ENCODE measurements around the gene VEZT.

VEZT gene, protein sequence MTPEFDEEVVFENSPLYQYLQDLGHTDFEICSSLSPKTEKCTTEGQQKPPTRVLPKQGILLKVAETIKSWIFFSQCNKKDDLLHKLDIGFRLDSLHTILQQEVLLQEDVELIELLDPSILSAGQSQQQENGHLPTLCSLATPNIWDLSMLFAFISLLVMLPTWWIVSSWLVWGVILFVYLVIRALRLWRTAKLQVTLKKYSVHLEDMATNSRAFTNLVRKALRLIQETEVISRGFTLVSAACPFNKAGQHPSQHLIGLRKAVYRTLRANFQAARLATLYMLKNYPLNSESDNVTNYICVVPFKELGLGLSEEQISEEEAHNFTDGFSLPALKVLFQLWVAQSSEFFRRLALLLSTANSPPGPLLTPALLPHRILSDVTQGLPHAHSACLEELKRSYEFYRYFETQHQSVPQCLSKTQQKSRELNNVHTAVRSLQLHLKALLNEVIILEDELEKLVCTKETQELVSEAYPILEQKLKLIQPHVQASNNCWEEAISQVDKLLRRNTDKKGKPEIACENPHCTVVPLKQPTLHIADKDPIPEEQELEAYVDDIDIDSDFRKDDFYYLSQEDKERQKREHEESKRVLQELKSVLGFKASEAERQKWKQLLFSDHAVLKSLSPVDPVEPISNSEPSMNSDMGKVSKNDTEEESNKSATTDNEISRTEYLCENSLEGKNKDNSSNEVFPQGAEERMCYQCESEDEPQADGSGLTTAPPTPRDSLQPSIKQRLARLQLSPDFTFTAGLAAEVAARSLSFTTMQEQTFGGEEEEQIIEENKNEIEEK

DNA sequence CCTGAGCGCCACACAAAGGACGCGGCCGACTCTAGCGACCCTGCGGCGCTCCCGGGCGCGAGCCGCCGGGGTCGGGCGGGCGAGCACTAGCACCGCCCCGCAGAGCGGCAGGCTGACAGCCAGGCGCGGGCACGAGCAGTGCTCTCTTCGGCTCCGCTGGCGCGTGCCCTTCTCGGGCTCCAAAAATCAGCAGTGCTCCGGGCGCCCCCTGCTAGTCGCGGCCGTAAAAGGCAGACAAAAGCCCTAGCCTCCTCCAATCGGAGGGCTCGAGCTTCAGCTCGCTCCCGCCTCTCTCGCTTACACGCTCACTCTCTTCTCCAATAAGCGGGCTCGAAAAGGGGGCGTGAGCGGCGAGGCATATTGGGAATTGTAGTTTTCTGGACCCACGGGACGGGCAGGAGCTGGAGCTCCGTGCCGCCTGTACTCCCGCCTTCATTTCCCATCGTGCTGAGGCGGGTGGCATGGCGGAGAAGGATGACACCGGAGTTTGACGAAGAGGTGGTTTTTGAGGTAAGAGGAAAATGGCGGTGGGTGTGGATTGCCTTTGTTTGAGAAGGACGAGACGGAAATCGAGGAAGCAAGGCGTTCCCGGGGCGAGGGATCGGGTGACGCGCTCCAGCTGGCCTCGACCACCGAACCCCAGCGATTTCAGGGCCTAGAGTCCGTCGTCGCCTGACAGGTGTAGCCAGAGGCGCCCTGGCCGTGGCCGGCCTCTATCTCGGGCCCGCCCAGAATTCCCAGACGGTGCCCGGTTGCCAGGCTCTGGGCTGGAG, at the start of gene VEZT, which contains the start of gene FGD6:
TSS of gene VEZT (plus strand) at position 431 of the 773 bp plus-strand sequence. CDS start at position 475, 44 bp downstream.
TSS of gene FGD6 (minus strand) at position 91 of the 773 bp plus-strand sequence. CDS start 227 bp downstream, outside the sequence.
- H3K36me3 ChIP-seq (ENCODE audit: control insufficient read depth, insufficient read depth, low read length, severe bottlenecking): no peaks in the 10 kb centered on the region
- peak within 1 kb of the TSS; percentile 100 for H3K4me3 ChIP-seq (ENCODE audit: low read length)
- peak; percentile 100 for DNase-seq (ENCODE audit: low read depth)
- H3K27me3 ChIP-seq (replicated peaks; ENCODE audit: control insufficient read depth, insufficient read depth, low read length): no peaks in the 10 kb centered on the region
- peak within 1 kb of the TSS; percentile 99 for H3K9ac ChIP-seq (ENCODE audit: low read length)
- no peaks in the 10 kb centered on the region for H3K9me3 ChIP-seq (ENCODE audit: control insufficient read depth, low read length)
- H3K4me1 ChIP-seq (ENCODE audit: control insufficient read depth, insufficient read depth, low read length): peaks cover 22% of the 10 kb centered on the region

DNA sequence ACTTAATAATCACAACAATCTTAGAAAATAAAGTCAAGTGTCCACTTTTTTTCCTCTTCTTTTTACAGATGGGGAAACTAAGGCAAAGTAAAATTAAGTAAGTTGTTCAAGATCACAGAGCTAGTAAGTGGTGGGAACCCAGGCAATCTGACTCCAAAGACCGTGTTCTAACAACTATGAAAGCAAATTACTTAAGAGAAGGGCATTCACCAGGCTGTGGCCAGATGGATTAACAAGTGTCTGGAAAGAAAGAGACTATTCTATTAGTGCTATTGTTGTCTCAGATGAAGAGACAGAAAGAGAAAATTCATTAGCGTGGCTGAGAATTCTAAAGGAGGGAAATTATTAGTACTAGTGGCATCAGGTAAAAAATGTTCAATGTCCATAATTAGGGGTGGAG, 48.9 kb upstream of the VEZT start:
- no peak overlapping the region for H3K9ac ChIP-seq (ENCODE audit: low read length)
- no peaks in the 10 kb centered on the region for H3K36me3 ChIP-seq (ENCODE audit: control insufficient read depth, insufficient read depth, low read length, severe bottlenecking)
- no peak overlapping the region for H3K4me3 ChIP-seq (ENCODE audit: low read length)
- no peaks in the 10 kb centered on the region for H3K27me3 ChIP-seq (replicated peaks; ENCODE audit: control insufficient read depth, insufficient read depth, low read length)
- no peak for DNase-seq (ENCODE audit: low read depth)
- H3K9me3 ChIP-seq (ENCODE audit: control insufficient read depth, low read length): no peaks in the 10 kb centered on the region
- H3K4me1 ChIP-seq (ENCODE audit: control insufficient read depth, insufficient read depth, low read length): peaks cover 17% of the 10 kb centered on the region

DNA sequence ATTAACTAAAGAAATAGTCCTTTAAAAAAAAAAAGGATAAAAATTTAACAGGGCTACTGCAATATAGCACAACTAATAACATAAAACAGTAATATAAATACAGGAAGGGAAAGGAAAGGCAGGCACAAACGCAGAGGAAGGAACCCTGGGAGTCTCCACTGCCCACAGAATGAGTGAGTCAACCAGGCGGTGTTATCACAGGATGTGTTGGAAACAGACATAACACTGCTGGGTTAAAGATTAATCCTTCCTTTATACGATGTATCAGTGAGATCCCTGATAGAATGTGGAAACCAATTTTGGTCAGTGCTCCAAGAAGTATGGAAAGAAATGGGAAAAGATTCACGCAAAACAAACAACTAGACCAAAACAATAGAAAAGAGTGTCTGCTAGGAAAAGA, 48.2 kb upstream of the VEZT start:
- no peaks in the 10 kb centered on the region for H3K27me3 ChIP-seq (replicated peaks; ENCODE audit: control insufficient read depth, insufficient read depth, low read length)
- peaks cover 16% of the 10 kb centered on the region for H3K4me1 ChIP-seq (ENCODE audit: control insufficient read depth, insufficient read depth, low read length)
- no peaks in the 10 kb centered on the region for H3K36me3 ChIP-seq (ENCODE audit: control insufficient read depth, insufficient read depth, low read length, severe bottlenecking)
- no peak overlapping the region for H3K4me3 ChIP-seq (ENCODE audit: low read length)
- H3K9ac ChIP-seq (ENCODE audit: low read length): no peak overlapping the region
- H3K9me3 ChIP-seq (ENCODE audit: control insufficient read depth, low read length): no peaks in the 10 kb centered on the region
- peak; percentile 58 for DNase-seq (ENCODE audit: low read depth)

DNA sequence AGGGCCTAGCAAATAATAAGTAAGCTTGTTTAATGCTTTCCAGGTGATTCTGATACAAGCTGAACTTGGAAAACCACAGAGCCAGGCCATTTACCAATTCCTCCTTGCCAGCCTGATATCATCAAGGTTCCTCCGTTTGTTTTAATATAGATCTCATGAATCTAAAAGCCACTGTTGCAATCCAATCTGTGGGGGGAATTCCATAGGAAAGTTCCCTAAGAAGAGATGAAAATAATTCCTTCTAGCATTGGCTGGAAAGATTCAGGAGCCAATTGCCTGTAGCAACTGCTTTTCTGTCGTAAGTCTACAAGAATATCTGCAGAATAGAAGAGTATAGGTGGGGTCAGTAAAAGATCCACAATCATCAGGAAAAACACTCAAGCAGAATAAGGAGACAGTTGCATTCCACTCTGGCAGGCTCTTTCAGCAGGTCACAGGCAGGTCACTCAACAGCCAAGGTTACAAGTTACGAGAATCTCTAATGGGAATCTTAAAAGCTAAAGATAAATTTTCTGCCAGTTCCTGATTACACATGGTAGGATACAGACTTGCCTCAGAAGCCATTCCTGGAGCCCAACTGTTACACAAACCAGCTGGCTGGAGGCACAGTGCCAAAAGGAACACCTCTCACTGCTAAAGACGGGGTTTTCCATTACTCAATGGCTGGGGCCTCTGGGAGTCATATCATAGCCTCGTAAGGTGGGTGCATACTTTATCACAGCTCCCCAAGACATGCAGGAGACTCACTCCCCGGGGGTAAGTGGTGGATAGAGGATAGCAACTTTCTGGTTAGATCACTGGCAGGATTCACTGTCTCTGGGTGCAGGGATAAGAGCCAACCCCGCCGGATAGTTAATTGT, 44.0 kb upstream of the VEZT start:
- peak; percentile 69 for DNase-seq (ENCODE audit: low read depth)
- Histone ChIP-seq H3K4me3 (ENCODE audit: low read length) (no peak overlapping the region), H3K9me3 (ENCODE audit: control insufficient read depth, low read length) (no peaks in the 10 kb centered on the region), H3K9ac (ENCODE audit: low read length) (no peak overlapping the region), H3K36me3 (ENCODE audit: control insufficient read depth, insufficient read depth, low read length, severe bottlenecking) (no peaks in the 10 kb centered on the region), H3K27me3 (replicated peaks; ENCODE audit: control insufficient read depth, insufficient read depth, low read length) (no peaks in the 10 kb centered on the region), H3K4me1 (ENCODE audit: control insufficient read depth, insufficient read depth, low read length) (peaks cover 11% of the 10 kb centered on the region)

DNA sequence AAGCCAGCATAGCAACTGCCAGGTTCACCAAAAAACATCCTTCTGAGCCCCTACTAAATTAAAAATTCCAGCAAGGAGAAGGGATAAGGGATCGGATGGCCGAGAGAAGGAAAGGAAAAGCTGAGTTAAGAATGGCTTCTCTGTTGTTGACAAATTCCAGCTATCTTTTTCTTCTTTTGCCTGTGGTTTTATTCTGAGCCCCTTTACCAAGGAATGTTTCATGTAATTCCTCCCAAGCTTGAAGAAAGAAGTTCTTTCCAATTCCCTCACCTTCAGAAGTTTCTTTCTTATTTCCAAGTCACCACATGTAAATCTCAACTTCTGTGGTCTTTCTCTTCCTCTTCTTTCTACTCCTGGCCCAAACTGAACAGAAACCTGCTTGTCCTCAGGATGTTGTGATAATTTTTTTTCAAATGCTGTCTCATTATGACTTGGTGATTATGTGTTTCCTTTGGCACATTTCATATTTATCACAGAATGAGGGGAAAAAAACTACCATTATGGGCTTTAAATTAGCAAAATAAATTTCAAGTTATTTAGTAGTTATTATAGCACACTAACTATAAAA, 40.3 kb upstream of the VEZT start:
- no peaks in the 10 kb centered on the region for H3K9me3 ChIP-seq (ENCODE audit: control insufficient read depth, low read length)
- peaks cover 11% of the 10 kb centered on the region for H3K4me1 ChIP-seq (ENCODE audit: control insufficient read depth, insufficient read depth, low read length)
- H3K27me3 ChIP-seq (replicated peaks; ENCODE audit: control insufficient read depth, insufficient read depth, low read length): no peaks in the 10 kb centered on the region
- no peak for DNase-seq (ENCODE audit: low read depth)
- no peak overlapping the region for H3K4me3 ChIP-seq (ENCODE audit: low read length)
- no peaks in the 10 kb centered on the region for H3K36me3 ChIP-seq (ENCODE audit: control insufficient read depth, insufficient read depth, low read length, severe bottlenecking)
- H3K9ac ChIP-seq (ENCODE audit: low read length): no peak overlapping the region

DNA sequence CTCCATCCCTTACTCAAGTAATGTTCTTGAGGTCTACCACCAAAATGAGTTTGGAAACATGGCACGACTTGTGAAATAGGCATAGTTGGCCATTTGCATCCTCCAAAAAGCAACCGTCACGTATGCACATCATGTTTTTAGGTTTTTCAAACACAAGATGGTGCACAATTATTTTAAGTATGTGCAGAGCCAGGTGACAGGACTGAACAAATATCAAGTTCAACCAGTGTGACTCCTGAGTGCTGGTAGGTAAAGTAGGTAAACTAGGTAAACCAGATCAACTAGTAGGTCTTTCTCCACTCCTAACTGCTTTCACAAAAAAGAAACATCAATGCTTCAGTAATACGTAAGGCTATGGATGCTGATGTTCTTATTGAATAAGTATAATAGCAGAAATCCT, 39.5 kb upstream of the VEZT start:
- Histone ChIP-seq H3K4me3 (ENCODE audit: low read length) (no peak overlapping the region), H3K27me3 (replicated peaks; ENCODE audit: control insufficient read depth, insufficient read depth, low read length) (no peaks in the 10 kb centered on the region), H3K36me3 (ENCODE audit: control insufficient read depth, insufficient read depth, low read length, severe bottlenecking) (no peaks in the 10 kb centered on the region), H3K4me1 (ENCODE audit: control insufficient read depth, insufficient read depth, low read length) (peaks cover 9% of the 10 kb centered on the region), H3K9ac (ENCODE audit: low read length) (no peak overlapping the region), H3K9me3 (ENCODE audit: control insufficient read depth, low read length) (no peaks in the 10 kb centered on the region)
- no peak for DNase-seq (ENCODE audit: low read depth)

DNA sequence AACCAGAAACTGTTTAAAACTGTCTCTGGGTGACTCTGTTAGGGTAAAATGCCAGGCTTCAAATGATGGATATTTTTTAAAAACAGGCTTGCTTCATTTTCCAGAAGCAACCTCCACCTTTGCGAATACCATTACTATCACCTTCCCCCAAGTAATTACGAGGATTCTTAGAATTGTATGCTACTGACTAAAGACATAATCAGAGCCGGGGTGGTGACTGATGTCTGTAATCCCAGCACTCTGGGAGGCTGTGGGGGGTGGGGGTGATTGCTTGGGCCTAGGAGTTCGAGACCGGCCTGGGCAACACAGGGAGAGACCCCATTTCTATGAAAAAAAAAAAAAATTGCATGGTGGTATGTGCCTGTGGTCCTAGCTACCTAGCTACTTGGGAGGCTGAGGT, 38.6 kb upstream of the VEZT start:
- Histone ChIP-seq H3K27me3 (replicated peaks; ENCODE audit: control insufficient read depth, insufficient read depth, low read length) (no peaks in the 10 kb centered on the region), H3K36me3 (ENCODE audit: control insufficient read depth, insufficient read depth, low read length, severe bottlenecking) (no peaks in the 10 kb centered on the region), H3K4me1 (ENCODE audit: control insufficient read depth, insufficient read depth, low read length) (peaks cover under 1% of the 10 kb centered on the region), H3K9me3 (ENCODE audit: control insufficient read depth, low read length) (no peaks in the 10 kb centered on the region), H3K9ac (ENCODE audit: low read length) (no peak overlapping the region), H3K4me3 (ENCODE audit: low read length) (no peak overlapping the region)
- DNase-seq (ENCODE audit: low read depth): no peak

DNA sequence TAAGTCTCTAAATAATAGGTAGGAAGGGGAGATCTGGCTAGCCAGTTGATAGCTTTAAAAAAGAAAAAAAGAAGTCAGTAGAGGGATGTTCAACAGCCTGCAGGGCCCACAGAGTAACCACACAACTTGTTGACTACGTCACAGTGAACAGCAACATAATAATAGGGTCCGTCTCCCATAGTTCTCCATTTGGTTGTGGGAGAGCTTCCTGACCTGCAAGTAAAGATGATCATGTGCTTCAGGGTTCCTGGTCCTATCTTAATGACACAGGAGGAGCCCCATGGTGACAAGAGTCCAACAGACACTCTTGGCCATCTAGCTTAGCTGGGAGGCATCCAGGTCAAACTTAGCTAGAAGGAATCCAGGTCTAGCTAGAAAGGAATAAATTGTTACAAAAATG, 36.5 kb upstream of the VEZT start:
- H3K9ac ChIP-seq (ENCODE audit: low read length): no peak overlapping the region
- no peaks in the 10 kb centered on the region for H3K4me1 ChIP-seq (ENCODE audit: control insufficient read depth, insufficient read depth, low read length)
- DNase-seq (ENCODE audit: low read depth): no peak
- no peaks in the 10 kb centered on the region for H3K9me3 ChIP-seq (ENCODE audit: control insufficient read depth, low read length)
- H3K27me3 ChIP-seq (replicated peaks; ENCODE audit: control insufficient read depth, insufficient read depth, low read length): no peaks in the 10 kb centered on the region
- H3K36me3 ChIP-seq (ENCODE audit: control insufficient read depth, insufficient read depth, low read length, severe bottlenecking): no peaks in the 10 kb centered on the region
- H3K4me3 ChIP-seq (ENCODE audit: low read length): no peak overlapping the region

DNA sequence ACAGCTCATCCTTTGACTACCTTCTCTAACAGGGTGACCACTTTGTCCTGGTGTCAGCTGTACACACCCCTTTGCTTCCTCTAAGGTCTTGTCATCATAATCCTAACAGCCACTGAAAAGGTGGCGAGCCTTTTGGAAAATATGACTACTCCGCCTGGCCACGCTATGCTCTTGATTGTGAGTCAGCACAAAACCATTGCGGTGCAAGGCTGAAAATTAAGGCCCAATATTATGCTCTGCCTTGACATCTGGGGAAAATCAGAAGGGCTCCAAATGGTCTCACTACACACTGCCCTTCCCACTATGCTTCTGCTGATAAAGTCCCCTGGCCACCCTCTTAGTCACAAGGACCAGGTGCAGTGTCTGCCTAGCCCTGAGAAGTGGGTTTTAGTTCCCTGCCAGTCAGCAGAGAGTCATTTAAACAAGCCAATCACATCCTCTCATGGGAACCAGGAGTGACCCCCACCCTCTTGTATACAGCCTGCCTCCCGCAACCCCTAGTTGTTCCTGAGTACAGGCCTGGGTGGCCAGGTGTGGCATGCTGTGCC, 34.7 kb upstream of the VEZT start:
- peak; percentile 72 for DNase-seq (ENCODE audit: low read depth)
- H3K9ac ChIP-seq (ENCODE audit: low read length): no peak overlapping the region
- no peaks in the 10 kb centered on the region for H3K9me3 ChIP-seq (ENCODE audit: control insufficient read depth, low read length)
- no peaks in the 10 kb centered on the region for H3K27me3 ChIP-seq (replicated peaks; ENCODE audit: control insufficient read depth, insufficient read depth, low read length)
- H3K4me1 ChIP-seq (ENCODE audit: control insufficient read depth, insufficient read depth, low read length): no peaks in the 10 kb centered on the region
- no peaks in the 10 kb centered on the region for H3K36me3 ChIP-seq (ENCODE audit: control insufficient read depth, insufficient read depth, low read length, severe bottlenecking)
- H3K4me3 ChIP-seq (ENCODE audit: low read length): no peak overlapping the region

DNA sequence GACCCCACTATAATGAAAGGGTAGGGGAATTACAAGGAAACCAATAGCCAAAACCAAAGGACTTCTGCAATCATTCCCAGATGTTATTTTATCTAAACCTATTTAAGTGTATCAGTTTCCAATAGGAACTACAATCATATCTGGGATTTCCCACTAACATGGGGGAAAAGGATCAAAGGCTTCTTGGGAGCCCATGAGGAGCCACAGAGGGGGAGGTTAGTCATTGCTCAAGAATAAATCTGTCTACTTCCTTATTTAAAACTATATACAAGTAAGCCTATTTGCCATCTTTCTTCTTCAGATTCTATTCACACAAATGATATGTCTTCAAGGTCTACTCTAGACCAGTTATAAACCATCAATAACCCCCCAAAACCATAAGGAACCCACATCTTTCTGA, 33.5 kb upstream of the VEZT start:
- H3K36me3 ChIP-seq (ENCODE audit: control insufficient read depth, insufficient read depth, low read length, severe bottlenecking): no peaks in the 10 kb centered on the region
- H3K4me1 ChIP-seq (ENCODE audit: control insufficient read depth, insufficient read depth, low read length): no peaks in the 10 kb centered on the region
- no peak overlapping the region for H3K4me3 ChIP-seq (ENCODE audit: low read length)
- DNase-seq (ENCODE audit: low read depth): no peak
- no peak overlapping the region for H3K9ac ChIP-seq (ENCODE audit: low read length)
- no peaks in the 10 kb centered on the region for H3K9me3 ChIP-seq (ENCODE audit: control insufficient read depth, low read length)
- no peaks in the 10 kb centered on the region for H3K27me3 ChIP-seq (replicated peaks; ENCODE audit: control insufficient read depth, insufficient read depth, low read length)

Measured in adipocyte (in vitro differentiated cells).